GM12875 (cell line): ENCODE data around the gene ITIH6.

Source experiments
- H3K4me3 ChIP-seq: one replicate; pipeline ENCODE4 v1.5.1; 2011; ENCODE audit warnings: low read depth, low read length, control low read depth
- CTCF ChIP-seq: IDR thresholded peaks from 2 replicates; pipeline ENCODE4 v1.5.1; 2011; ENCODE audit warnings: low read depth, mild to moderate bottlenecking, control low read depth, inconsistent platforms, low read length, moderate library complexity, borderline replicate concordance; ENCODE audit not compliant: insufficient read depth

Gene ITIH6

GRCh38 chrX:54812306-54812705 is 14.3 kb upstream of the ITIH6 start:
- TF ChIP-seq CTCF, result no peak
- no peak overlapping the region for H3K4me3 ChIP-seq

GRCh38 chrX:54811301-54811885 is 13.3 kb upstream of the ITIH6 start:
- no peak for TF ChIP-seq CTCF
- no peak overlapping the region for H3K4me3 ChIP-seq

- no peak for TF ChIP-seq CTCF
- H3K4me3 ChIP-seq, result no peak overlapping the region
Observed at GRCh38 chrX:54810532-54810931, 12.5 kb upstream of the ITIH6 start.

GRCh38 chrX:54808605-54809483 is 10.8 kb upstream of the ITIH6 start:
- peak overlapping the region; percentile 50 for H3K4me3 ChIP-seq
- no peak for TF ChIP-seq CTCF

- peak overlapping the region; percentile 50 for H3K4me3 ChIP-seq
- no peak for TF ChIP-seq CTCF
Observed at GRCh38 chrX:54808109-54808604, 10.1 kb upstream of the ITIH6 start.

GRCh38 chrX:54807524-54808108 is 9.6 kb upstream of the ITIH6 start, which contains the start of gene MAGED2:
Gene MAGED2 (plus strand): TSS chrX:54807745. CDS start chrX:54809332, 1,587 bp downstream.
- TF ChIP-seq CTCF, result no peak
- H3K4me3 ChIP-seq, result peak within 1 kb of the TSS; percentile 50
